ENCODE data around the gene THPO.

Gene THPO

GRCh38 chr3:184409331-184409926 is 31.4 kb upstream of the THPO start:
- H4K20me1 ChIP-seq, result no peaks in the 10 kb centered on the region
- H3K4me2 ChIP-seq, result no peak overlapping the region
- no peaks in the 10 kb centered on the region for H3K9me3 ChIP-seq (replicated peaks in 1 of 11)
- no peak for TF ChIP-seq Cebpa-rat (IDR thresholded peaks at IDR 0.05)
- no peak overlapping the region for H3K9ac ChIP-seq
- no peak overlapping the region for H3K27ac ChIP-seq
- no peak overlapping the region for H3K4me3 ChIP-seq
- no peaks in the 10 kb centered on the region for H3K27me3 ChIP-seq
- peaks cover 0 to 20% (median 10%) of the 10 kb centered on the region in 10 experiments; a peak in 12 of 20 replicates for H3K4me1 ChIP-seq
- H3K36me3 ChIP-seq, result no peaks in the 10 kb centered on the region

- H4K20me1 ChIP-seq, result no peaks in the 10 kb centered on the region
- no peak overlapping the region for H3K27ac ChIP-seq
- H3K36me3 ChIP-seq, result no peaks in the 10 kb centered on the region
- H3K9me3 ChIP-seq (replicated peaks in 1 of 11), result no peaks in the 10 kb centered on the region
- no peaks in the 10 kb centered on the region for H3K27me3 ChIP-seq
- peaks cover 0 to 20% (median 10%) of the 10 kb centered on the region in 10 experiments; a peak in 12 of 20 replicates for H3K4me1 ChIP-seq
- no peak for TF ChIP-seq Cebpa-rat (IDR thresholded peaks at IDR 0.05)
- H3K9ac ChIP-seq, result no peak overlapping the region
- H3K4me2 ChIP-seq, result no peak overlapping the region
- H3K4me3 ChIP-seq, result no peak overlapping the region
Measured at GRCh38 chr3:184405075-184406030, 27.3 kb upstream of the THPO start.

GRCh38 chr3:184399410-184399809 is 21.4 kb upstream of the THPO start:
- Histone ChIP-seq H3K27me3 (no peaks in the 10 kb centered on the region), H3K36me3 (no peaks in the 10 kb centered on the region), H3K4me1 (no peaks in the 10 kb centered on the region; a peak in 1 of 20 replicates), H3K9ac (no peak overlapping the region), H4K20me1 (no peaks in the 10 kb centered on the region), H3K4me2 (no peak overlapping the region), H3K27ac (no peak overlapping the region), H3K4me3 (no peak overlapping the region), H3K9me3 (replicated peaks in 1 of 11) (no peaks in the 10 kb centered on the region)
- TF ChIP-seq Cebpa-rat (IDR thresholded peaks at IDR 0.05), result no peak

DNA sequence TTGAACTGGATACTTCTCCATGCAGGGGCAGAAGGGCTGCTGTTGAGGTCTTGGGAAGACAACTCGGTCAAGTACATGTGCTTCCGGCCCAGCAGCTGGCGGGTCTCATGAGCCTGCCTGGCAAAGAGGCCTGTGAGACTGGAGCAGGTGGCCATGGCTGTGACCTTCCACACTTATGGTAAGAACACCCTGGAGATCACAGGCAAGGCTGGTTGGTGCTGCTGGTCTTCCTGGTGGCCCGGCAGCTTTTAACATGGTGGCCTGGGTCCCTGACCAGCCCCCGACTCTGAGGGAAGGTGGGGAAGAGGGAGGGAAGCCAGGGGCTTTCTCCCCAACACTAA is 17.3 kb upstream of the THPO start:
- Histone ChIP-seq H3K9ac (no peak overlapping the region), H3K36me3 (no peaks in the 10 kb centered on the region), H3K4me2 (no peak overlapping the region), H3K4me3 (no peak overlapping the region), H4K20me1 (no peaks in the 10 kb centered on the region), H3K27me3 (no peaks in the 10 kb centered on the region), H3K27ac (no peak overlapping the region), H3K4me1 (no peaks in the 10 kb centered on the region; a peak in 1 of 20 replicates), H3K9me3 (replicated peaks in 1 of 11) (no peaks in the 10 kb centered on the region)
- TF ChIP-seq Cebpa-rat (IDR thresholded peaks at IDR 0.05), result no peak

DNA sequence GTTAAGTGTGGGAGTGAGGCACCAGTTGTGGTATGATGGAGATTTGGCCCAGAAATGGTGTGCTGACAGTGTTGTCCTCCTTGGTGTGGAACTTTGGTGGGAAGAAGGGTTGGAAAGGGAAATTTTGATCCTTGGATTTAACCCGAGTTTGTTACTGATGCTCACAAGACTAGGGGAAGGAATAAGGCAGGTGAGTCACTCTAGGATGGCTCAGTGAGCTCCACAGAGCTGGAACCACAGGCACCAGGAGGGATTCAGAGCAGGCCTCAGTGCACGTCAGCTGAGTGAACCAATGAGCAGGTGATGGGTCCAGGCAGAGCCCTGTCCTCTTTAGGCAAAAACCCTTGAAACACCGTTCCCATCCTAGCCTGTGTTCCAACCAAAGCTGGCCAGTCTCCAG is 13.3 kb upstream of the THPO start:
- Histone ChIP-seq H3K9me3 (replicated peaks in 1 of 11) (no peaks in the 10 kb centered on the region), H3K9ac (no peak overlapping the region), H3K27ac (no peak overlapping the region), H3K4me1 (no peaks in the 10 kb centered on the region), H3K4me2 (no peak overlapping the region), H3K36me3 (no peaks in the 10 kb centered on the region), H3K27me3 (peaks cover 0 to 7% (median 0%) of the 10 kb centered on the region in 11 experiments; a peak in 1 of 22 replicates), H4K20me1 (peaks cover 0 to 4% (median 0%) of the 10 kb centered on the region in 11 experiments; a peak in 4 of 22 replicates), H3K4me3 (no peak overlapping the region)
- no peak for TF ChIP-seq Cebpa-rat (IDR thresholded peaks at IDR 0.05)

GRCh38 chr3:184389935-184390528 is 12.0 kb upstream of the THPO start:
- no peaks in the 10 kb centered on the region for H3K9me3 ChIP-seq (replicated peaks in 1 of 11)
- no peaks in the 10 kb centered on the region for H3K4me1 ChIP-seq
- no peak overlapping the region for H3K4me2 ChIP-seq
- no peak overlapping the region for H3K9ac ChIP-seq
- TF ChIP-seq Cebpa-rat (IDR thresholded peaks at IDR 0.05), result no peak
- H3K36me3 ChIP-seq, result no peaks in the 10 kb centered on the region
- peaks cover 0 to 5% (median 0%) of the 10 kb centered on the region in 11 experiments; a peak in 6 of 22 replicates for H4K20me1 ChIP-seq
- peaks cover 0 to 7% (median 0%) of the 10 kb centered on the region in 11 experiments; a peak in 1 of 22 replicates for H3K27me3 ChIP-seq
- H3K4me3 ChIP-seq, result no peak overlapping the region
- H3K27ac ChIP-seq, result no peak overlapping the region

DNA sequence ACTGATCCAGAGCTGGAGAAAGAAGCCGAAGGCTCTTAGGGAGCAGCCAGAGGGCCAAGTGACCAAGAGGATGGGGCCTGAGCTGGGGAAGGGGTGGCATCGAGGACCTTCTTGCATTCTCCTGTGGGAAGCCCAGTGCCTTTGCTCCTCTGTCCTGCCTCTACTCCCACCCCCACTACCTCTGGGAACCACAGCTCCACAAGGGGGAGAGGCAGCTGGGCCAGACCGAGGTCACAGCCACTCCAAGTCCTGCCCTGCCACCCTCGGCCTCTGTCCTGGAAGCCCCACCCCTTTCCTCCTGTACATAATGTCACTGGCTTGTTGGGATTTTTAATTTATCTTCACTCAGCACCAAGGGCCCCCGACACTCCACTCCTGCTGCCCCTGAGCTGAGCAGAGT is 11.4 kb upstream of the THPO start:
- H3K27ac ChIP-seq, result no peak overlapping the region
- no peak overlapping the region for H3K4me2 ChIP-seq
- H3K27me3 ChIP-seq, result peaks cover 0 to 8% (median 6%) of the 10 kb centered on the region in 11 experiments; a peak in 7 of 22 replicates
- no peaks in the 10 kb centered on the region for H3K4me1 ChIP-seq
- H3K9ac ChIP-seq, result no peak overlapping the region
- H4K20me1 ChIP-seq, result peaks cover 0 to 5% (median 0%) of the 10 kb centered on the region in 11 experiments; a peak in 6 of 22 replicates
- TF ChIP-seq Cebpa-rat (IDR thresholded peaks at IDR 0.05), result no peak
- H3K36me3 ChIP-seq, result no peaks in the 10 kb centered on the region
- no peak overlapping the region for H3K4me3 ChIP-seq
- H3K9me3 ChIP-seq (replicated peaks in 1 of 11), result no peaks in the 10 kb centered on the region

GRCh38 chr3:184388936-184389230 is 10.9 kb upstream of the THPO start:
- Histone ChIP-seq H3K4me3 (no peak overlapping the region), H3K36me3 (no peaks in the 10 kb centered on the region), H3K27ac (no peak overlapping the region), H3K9ac (no peak overlapping the region), H3K4me1 (no peaks in the 10 kb centered on the region), H4K20me1 (peaks cover 0 to 5% (median 0%) of the 10 kb centered on the region in 11 experiments; a peak in 6 of 22 replicates), H3K9me3 (replicated peaks in 1 of 11) (no peaks in the 10 kb centered on the region), H3K4me2 (no peak overlapping the region), H3K27me3 (peaks cover 0 to 13% (median 9%) of the 10 kb centered on the region in 11 experiments; a peak in 13 of 22 replicates)
- TF ChIP-seq Cebpa-rat (IDR thresholded peaks at IDR 0.05), result no peak

GRCh38 chr3:184388164-184388935 is 10.3 kb upstream of the THPO start:
- H3K9me3 ChIP-seq (replicated peaks in 1 of 11), result no peaks in the 10 kb centered on the region
- H3K27ac ChIP-seq, result no peak overlapping the region
- no peak overlapping the region for H3K4me2 ChIP-seq
- H3K36me3 ChIP-seq, result no peaks in the 10 kb centered on the region
- peaks cover 0 to 7% (median 0%) of the 10 kb centered on the region in 11 experiments; a peak in 6 of 22 replicates for H4K20me1 ChIP-seq
- H3K4me3 ChIP-seq, result no peak overlapping the region
- no peak overlapping the region for H3K9ac ChIP-seq
- TF ChIP-seq Cebpa-rat (IDR thresholded peaks at IDR 0.05), result no peak
- H3K27me3 ChIP-seq, result peaks cover 2 to 19% (median 13%) of the 10 kb centered on the region in 11 experiments
- H3K4me1 ChIP-seq, result no peaks in the 10 kb centered on the region

Data from BLaER1 treated with 17β-estradiol and CSF1 and Interleukin-3, amounts not matched to agents 10 nM and 100 nM (cell line).